Hepatic stellate cell (primary cell): ENCODE data around the gene PAK1.
"Not testable (repeated sequence)": the region's sequence is repeated elsewhere in the genome, so short reads cannot be mapped to it uniquely, and the experiment has no call there.

Experiments used
- DNase-seq: peaks from one replicate; pipeline ENCODE4 v3.0.0; 2011; ENCODE audit warnings: low spot score

PAK1 gene

DNA sequence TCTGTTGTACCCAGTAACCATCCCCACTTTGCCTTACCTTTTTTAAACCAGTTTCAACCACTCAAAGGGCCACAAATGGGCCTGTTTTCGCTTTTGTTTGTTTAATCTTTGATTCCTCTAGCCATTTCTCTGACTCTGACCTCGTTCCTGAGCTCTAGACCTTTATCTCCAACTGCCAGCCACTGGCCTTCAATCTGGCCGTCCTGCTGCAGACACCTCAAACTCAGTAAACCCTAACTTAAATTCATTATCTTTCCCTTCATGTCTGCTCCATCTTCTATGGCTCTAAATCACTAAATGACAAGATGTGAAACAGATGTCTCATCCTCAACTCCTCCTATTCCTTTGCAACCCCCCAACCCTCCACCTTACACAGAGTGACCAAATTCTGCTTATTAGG is 171.1 kb downstream of the PAK1 start:
- DNase-seq = no peak

GRCh38 chr11:77301510-77301909 is 172.4 kb downstream of the PAK1 start, which contains the start of gene GDPD4:
Gene GDPD4 (minus strand): TSS chr11:77301686. CDS start chr11:77285137, 16,549 bp downstream.
- no peak for DNase-seq

- no peak for DNase-seq
Observed at GRCh38 chr11:77300695-77301094, 173.2 kb downstream of the PAK1 start.

- not testable (repeated sequence) for DNase-seq
Observed at GRCh38 chr11:77300028-77300427, 173.9 kb downstream of the PAK1 start.

- no peak for DNase-seq
Observed at GRCh38 chr11:77299528-77299993, 174.3 kb downstream of the PAK1 start.

DNA sequence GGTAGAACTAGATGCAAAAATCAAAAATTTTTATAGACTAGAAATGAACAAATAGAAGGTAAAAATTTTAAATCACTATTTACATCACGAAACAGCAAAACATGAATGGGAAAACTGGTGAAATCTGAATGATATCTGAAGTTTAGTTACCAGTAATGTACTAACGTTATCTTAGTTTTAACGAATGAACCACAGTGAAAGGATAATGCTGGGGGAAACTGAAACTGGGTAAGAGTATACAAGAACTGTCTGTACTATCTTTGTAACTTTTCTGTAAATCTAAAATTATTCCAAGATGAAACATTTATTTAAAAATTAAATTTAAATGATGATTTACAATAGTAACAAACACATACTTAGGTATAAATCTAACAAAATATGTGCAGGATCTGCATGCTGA is 179.9 kb downstream of the PAK1 start:
- DNase-seq = no peak

- DNase-seq = no peak
Observed at GRCh38 chr11:77289737-77290136, 184.2 kb downstream of the PAK1 start.

DNA sequence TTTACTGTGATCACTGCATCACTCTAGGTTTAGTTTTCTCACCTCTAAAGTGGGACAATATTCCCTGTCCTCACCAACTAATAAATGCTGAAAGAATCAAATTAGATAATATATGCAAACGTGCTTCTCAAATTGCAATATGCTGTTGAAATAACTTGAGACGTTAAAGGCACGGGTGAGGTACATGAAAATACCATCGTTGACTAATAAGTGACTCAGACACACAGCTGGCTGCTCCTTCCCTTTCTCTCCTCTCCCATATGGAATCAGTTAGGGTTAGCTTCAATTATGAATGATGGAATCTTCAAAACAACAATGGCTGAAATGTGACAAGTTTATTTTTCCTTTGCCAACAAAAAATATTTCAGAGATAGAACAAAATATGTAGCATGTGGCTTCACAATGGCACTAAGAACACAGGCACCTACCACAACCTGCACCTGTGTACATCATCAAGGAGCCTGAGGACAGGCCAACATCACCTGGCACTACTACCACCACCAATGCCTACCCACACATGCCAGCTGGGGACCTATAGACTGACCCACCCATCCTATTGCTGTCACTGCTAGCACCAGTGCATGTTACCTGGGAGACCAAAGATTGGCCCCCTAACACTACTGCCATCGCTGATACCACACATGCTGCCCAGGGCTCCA is 186.2 kb downstream of the PAK1 start:
- peak; percentile 72 for DNase-seq

- no peak for DNase-seq
Observed at GRCh38 chr11:77287136-77287535, 186.8 kb downstream of the PAK1 start.

DNA sequence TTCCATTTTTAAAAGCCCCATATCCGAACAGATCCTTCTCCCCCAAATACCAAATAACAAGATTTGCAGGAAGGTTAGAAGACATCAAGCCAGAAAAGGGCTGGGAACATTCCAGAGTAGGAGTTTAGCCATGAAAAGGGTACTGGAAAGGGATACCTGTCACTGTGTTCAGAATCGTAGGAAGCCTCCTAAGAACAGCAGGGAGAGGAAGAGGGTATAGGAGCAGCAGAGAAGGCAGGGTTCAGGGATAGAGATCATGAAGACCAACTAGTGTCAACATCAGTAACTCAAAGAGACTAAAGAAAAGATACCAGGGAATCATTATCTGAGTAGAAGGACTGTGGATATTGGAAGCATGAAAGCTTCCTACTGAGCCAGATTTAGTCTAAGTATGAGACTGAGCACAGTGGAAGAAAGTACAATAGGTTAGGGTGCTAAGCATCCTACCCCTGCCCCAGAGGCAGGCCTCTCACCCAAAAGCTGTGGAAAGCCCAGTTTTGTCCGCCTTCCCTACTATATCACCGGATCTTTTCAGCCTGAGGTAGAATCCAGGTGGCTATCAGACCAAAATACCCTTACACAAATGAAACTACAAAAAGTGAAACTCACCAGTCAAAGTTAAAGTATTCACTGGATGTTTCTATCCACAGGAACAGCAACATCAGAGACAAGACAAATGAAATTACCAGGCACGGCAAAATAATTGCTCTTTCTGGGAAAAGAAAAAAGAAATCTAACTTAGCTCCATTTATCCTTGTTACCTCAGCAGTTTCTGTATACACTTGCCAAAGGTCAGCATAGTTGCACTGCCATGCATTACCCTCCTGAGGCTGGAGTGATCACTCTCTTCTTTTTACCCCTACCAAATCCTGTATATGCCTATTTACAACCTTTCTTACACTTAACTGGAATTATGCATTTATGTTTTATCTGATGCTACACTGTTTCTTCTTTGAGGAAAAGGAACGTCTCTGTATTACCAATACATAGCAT is 189.1 kb downstream of the PAK1 start:
- no peak for DNase-seq

GRCh38 chr11:77283101-77283500 is 190.8 kb downstream of the PAK1 start:
- no peak for DNase-seq

GRCh38 chr11:77278595-77279506 is 195.0 kb downstream of the PAK1 start:
- peak; percentile 21 for DNase-seq

- DNase-seq = no peak
Observed at GRCh38 chr11:77276271-77276670, 197.6 kb downstream of the PAK1 start.
